WTC11 (cell line): ENCODE results near the gene ZER1.

Experiments
- CTCF ChIP-seq: fragments of 200-600 bp; IDR thresholded peaks from 2 replicates; pipeline ENCODE4 v1.8.0; 2022; ENCODE audit warnings: antibody characterized with exemption
- GABPB1 ChIP-seq: sonication (generic); formaldehyde crosslinking; IDR thresholded peaks from 2 replicates; pipeline ENCODE4 v1.8.1; 2023; ENCODE audit warnings: mild to moderate bottlenecking, missing genetic modification reagents
- JUN ChIP-seq: sonication (generic); formaldehyde crosslinking; IDR thresholded peaks from 2 replicates; pipeline ENCODE4 v1.8.0; 2023; ENCODE audit warnings: mild to moderate bottlenecking, missing genetic modification reagents

GRCh38 chr9:128685636-128686489 lies 85.9 kb downstream of the ZER1 start:
- TF ChIP-seq CTCF (no peak), JUN (no peak), GABPB1 (CRISPR knock-in tag) (no peak)
